Central memory CD4-positive, alpha-beta T cell (primary cell): ENCODE data around the gene KIF16B.

Source experiments
- DNase-seq: peaks from one replicate; pipeline ENCODE4 v3.0.0; 2022

Gene KIF16B

DNA sequence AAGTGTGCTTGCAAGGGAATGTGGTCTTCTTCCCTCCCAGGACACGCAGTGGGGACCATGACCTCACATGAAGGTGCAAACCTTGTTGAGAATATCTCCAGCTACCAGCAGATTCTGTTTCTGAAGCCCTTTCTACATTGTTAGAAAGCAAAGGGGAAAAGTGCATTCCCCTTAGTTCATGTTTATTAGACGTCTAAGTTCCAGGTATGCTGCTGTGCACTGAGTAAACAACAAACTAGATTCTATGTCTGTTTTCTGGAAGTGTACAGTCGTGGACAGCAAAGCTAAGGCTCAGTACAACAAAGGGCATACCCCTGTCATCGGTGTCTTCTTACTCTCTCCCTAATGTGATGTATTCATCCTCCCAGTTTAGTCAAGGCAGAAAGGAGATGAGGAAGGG is 178.5 kb downstream of the KIF16B start:
- no peak for DNase-seq

DNA sequence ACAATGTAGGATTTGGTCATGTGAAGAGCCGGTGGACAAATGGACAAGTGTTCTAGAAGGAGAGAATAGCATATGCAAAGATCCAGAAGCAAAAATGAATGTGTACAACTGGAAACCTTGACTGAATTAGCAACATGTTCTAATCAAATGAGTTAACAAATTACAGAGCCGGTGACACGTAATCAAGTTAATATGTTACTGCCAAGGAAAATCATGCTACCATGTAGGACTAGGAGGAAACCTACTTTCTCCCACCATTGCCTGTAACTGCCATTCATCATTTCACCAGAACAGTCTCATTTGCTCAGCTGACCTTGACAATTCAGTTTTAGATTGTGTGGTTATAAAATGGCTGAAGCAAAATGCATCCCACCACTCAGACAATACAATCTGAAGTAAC is 179.4 kb downstream of the KIF16B start:
- DNase-seq = no peak

DNA sequence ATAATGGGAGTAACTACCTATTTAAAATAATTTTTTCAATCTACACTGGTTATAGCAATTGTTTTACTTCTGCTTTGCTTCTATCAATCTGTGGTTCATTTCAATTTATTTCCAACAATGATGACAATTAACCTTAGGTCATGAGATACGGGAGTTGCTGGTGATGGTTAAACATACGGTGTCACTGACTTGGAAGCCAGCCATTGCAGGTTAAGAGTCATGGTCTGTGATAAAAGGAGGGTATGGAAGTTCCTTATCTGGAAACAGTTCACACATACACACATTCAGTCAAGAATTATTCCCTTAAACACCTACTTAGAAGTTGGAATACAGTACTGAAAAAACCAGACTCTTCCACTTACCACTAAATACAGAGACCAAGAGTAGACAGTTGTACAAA is 180.0 kb downstream of the KIF16B start:
- no peak for DNase-seq

DNA sequence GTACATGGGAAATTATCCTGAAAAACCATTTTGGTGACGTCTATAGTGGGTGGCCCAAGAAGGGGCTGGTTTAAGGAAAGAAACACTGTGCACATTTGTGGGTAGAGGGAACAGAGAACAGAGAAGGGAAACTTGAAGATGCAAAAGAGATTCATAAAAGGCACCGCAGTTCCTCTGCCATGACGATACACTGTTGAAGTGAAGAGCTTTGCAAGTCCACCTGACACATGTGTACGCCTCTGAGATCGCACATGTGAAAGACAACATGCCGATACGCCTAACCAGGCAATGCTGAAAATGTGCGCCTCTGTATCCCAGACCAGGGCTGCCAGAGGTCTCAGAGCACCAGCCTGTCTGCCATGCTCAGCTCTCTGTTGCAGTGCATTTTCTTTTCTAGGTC is 180.9 kb downstream of the KIF16B start:
- no peak for DNase-seq

DNA sequence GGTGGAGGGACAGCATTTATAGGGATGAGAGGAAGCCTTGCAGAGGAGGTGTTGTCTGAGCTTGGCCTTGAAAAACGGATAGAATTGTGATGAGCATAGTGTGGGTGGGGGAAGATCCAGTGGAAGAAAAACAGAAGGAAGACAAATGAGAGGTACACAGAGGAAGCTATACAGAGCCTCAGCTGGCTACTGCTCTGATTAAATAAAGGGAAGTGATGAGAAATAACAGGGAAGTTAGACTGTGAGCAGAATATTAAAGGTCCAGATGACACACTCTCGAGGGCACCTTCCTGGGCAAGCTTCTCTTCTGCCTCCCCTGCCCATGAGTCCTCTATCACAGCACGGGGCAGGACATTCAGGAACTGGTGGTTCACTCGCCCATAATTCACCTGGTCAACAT is 182.3 kb downstream of the KIF16B start:
- DNase-seq = no peak

DNA sequence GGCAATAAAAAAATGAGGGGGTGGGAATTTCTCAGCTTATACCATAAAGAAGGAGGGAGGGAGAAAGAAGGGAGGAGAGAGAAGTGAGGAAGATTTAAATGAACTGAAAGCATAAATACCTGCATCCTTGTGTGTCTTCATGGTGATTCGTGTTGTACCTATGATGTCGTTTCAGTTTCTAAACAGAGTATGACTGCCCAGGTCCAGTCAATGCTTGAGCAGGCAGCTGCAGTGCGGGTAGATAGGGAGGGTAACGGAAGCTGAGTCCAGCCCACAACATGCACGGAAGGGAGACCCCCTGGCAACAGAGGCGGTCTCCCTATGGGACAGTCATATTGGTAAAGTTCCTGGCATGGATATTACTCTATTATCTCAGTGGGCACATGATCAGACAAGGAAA is 184.5 kb downstream of the KIF16B start:
- DNase-seq = no peak

DNA sequence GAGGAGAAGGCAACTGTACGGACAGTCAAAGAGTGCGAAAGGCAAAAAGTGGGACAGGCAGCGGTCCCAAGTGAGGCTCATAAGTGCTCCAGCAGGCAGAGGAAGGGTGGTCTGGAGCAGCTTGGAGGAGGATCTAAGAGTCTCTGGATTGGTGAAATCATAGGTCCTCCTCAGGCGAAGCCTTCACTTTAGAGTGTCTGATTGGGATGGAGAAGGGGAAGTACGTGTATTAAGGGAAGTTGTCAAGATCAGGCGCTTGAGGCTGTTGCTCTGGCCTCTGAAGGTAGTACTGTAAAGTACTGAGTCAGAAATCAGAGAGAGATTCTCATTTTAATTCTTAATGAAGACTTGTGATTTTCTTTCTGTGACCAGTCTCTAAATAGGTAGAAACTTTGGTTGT is 185.6 kb downstream of the KIF16B start:
- DNase-seq = no peak

DNA sequence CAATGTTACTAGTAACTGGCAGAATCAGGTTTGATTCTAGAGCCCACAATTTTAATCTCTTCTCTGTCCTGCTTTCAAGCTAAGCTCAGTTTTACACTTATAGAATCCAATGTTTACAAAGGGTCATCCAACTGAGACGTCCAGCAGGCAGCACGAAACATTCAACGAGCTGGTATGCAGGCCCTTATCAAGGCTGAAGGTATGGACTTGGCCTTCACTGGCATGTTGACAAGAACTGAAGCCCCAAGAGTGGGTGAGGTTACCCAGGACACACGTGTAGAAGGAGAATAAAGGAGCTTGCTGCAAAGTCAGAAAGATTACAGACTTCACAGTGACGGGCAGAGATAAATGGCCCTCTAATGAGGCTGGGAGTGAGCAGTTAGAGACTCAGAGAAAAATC is 187.4 kb downstream of the KIF16B start:
- no peak for DNase-seq

DNA sequence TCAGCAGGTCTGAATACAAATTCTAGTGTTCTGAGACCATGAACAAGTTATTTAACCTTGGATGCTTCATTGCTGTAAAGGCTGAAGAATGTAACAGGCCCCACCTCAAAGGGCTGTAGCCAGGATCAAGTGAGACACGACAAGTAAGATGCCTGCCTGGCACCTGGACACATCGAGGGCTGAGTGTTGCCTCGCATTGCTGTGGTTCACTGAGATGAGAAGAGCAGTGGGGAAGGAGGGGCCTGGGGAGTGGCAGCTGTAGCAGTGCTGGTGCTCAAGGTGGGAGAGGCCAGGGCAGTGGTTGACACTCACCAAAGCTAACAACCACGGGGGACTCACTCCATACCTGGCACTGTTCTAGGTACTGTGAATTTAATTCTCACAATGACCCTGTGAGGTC is 187.8 kb downstream of the KIF16B start:
- no peak for DNase-seq

DNA sequence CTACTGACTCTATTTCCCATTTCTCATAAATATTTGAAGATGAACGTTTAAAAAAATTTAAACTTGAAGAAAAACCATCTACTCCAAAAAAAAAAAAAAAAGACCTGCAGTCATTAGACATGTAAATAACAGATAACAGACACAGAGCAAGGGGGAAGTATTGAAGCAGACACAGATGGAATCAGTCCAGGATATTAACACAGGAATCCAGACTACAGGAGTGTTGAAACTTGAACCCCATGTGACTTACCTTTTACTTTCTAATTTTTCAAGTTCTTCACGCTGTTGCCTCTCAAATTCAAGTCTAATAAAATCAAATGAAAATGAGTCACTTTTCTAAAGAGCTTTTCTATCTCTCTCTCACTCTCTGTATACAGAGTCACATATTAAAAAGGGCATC is 191.8 kb downstream of the KIF16B start:
- DNase-seq = no peak

DNA sequence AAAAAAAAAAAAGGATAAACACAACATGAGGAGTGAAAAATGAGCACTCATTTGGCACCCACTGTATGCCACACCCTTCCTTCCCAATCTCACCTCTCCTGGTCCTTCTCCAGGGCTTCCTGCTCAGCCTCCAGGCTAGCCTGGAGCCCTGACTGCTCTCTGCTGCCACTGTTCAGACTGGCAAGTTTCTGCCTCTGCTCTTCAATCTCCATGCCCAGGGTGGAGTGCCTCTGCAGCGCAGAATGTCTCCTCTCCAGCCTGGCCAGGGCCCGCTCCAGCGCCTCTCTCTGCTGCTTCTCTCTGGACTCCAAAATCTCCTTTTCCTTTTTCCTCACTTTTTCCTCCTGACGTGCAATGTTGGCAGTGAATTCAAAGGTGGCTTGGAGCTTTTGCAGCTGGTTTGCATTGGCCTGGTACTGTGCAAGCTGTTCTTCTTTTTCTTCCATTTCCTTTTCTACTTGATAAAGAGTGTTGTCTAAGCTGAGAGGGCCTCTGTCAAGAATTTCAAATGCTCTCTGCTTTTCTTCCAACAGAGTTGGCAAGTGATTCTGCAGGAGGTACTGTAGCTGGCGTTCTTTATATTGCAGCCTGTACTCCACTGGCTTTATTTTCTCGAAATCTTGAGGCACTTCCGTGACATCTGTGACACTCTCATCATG is 194.4 kb downstream of the KIF16B start:
- no peak for DNase-seq

DNA sequence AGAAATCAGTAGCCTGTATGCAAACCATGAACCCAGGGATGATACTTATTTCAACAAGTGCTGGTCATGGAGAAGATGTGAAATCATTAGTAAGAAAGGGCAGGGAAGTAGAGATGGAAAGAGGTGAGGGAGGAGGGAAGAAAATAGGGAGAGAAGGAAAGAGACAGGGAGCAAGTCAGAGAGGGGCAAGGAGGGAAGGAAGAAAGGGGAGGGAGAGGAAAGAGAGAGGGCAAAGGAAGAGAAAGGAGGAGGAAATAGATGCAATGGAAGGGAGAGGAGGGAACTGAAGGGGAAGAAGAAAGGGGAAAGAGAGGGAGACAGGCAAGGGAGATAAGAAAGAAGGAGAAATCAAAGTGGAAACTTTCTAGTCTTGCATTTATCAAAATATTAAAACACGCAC is 195.1 kb downstream of the KIF16B start:
- DNase-seq = no peak

DNA sequence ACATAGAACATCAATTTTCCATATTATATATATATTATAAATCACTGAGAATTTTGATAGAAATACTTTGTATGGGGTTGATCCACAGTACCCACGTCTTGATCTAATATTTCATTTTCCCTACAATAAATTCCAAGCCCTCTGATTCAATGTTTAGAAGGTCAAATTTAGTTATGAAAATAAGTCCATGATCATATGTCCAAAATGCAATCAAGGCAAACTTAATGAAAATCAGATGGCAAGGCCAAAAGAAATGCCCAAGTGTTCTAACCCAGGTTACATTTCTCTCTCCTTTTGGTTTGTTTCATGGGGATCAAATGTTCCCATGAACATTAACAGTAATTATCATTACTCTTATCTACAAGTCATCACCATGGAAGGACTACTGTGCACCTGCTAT is 203.8 kb downstream of the KIF16B start:
- DNase-seq = no peak

DNA sequence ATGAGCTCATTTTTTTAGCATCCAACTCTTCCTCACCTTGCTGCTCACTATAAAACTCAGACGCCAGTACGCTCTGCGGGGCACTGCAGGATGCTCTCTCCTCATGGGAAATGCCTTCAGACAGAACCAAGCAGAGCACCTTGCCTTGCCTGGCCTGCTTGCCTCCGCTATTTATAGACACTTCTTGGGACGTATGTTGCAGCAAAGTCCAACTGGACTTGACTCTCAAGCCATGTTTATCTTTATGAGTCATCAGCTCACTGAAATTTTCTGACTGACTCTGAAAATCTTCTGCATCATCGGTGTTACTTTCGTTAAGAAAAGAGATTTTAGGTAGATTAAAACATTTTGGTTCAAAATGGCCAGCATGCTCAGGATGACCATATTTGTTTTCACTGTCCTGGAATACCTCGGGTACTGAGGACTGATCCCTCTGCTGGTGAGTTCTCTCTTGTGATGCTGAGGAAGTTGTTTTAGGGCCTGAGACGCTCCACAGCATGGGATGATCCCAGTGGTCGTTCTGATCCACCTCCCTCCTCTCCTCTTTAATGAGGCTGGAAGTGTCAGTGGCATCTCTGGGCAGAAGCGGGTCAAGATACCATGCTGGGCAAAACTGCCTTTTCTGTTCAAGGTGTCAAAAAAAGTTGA is 204.5 kb downstream of the KIF16B start:
- no peak for DNase-seq

DNA sequence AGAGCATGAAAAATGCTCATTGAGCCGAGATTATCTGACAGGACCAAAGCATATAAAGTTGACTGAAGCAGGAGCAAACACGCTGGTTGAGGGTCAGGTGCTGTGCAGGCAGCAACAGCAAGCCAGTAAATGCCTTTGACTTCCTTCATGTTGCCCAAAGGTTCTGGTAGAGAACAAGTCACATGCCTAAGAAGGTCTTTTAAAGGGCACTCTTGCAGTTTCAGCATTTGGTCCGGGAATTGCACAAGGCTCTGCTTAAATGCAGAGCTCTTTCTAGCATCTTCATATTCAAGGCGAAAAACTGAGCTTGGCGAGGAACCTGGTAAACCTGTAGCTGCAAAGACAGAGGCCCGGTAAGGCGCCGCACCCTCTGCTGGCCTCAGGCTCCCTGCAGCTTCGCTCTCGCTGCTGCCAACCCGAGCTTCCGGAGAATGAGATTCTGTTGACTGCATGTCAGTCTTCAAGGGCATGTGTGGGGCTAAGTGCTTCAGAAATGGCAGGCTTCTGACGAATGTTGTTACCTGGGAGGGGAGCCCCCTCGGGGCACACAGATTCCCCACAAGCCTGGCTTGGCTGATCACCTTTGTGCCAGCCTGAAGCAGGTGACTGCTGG is 205.2 kb downstream of the KIF16B start:
- DNase-seq = no peak

DNA sequence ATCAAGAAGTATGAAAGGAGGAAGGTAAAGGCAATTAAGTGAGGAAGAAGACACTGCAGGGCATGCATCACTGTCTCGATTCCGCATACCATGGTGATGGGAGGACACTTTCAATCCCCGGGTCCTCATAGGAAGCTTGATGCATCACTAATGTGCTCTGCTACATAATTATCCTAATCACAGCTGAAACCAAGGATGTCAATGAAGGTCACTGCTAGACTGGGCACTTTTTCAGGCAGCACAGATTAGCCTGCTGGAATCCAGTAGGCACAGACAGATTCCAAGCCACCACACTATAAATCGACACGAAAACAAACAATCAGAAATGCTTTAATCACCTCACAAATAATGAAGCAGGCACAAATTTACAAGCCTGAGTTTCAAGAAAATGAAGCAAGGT is 206.7 kb downstream of the KIF16B start:
- no peak for DNase-seq

DNA sequence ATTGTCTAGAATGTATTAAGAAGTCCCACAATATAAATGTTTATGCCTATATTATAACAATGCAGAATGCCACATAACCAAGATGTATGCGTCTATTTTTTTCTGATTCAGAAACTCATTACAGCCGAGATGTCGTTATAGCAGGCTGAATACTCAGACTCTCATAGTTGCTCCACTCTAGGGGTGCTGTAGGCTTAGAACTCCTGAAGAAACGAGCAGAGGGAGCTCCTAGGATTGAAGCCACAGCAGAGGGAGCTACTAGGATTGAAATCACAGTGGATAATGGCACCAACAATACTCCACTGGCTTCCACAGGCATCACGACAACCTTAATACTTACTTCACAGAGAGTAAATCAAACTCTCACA is 208.9 kb downstream of the KIF16B start:
- no peak for DNase-seq

DNA sequence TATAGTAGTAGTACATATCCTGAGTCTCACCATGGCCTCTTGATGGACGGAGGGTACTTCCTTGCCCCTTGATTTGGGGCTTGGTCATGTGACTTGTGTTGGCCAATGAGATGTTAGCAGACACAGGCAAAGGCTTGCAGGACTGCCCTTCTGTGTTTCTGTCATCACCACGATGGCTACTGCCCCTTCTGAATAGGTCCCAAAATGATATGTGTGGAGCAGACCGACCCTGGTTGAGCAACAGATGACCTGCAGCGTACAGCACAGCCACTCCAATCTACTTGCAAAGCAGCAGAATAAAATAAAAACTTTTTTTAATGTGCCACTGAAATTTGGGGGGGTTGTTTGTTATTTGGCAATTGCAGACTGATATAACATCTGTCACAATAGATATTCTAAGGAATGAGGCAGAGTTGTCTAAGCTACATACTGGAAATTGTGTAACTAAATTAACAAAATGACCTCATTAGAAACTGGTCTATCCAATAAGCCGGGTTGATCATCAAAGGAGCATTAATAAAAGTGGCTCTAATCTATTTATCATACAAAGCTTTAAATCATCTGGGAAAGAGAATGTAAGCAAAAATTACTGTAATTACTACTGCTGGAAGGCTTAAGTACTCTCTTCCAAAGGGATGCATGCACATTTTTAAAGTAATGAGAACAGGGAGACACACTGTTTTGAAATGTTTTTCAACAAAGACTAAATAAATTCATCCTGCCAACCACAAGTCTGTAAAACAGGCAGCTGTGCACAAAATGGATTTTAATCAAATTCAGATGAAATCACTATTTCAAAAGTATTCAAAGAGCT is 209.5 kb downstream of the KIF16B start:
- DNase-seq = no peak

DNA sequence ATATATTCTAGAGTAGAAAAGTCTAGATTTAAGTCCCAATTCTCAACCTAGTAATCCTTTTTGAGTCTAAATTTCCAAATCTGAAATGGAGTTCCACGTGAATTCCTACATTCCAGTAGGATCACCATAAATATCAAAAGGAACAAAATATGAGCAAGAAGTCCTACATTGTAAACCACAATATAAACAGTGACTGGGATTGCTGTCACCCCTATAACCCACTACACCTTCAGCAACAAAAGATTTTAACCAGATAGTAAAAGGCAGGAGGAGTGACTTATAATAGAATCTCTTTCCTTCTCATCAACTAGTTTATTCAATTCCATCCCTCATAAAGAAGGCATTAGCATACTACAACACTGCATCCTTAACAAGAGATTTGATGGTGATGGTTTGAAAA is 210.6 kb downstream of the KIF16B start:
- no peak for DNase-seq

DNA sequence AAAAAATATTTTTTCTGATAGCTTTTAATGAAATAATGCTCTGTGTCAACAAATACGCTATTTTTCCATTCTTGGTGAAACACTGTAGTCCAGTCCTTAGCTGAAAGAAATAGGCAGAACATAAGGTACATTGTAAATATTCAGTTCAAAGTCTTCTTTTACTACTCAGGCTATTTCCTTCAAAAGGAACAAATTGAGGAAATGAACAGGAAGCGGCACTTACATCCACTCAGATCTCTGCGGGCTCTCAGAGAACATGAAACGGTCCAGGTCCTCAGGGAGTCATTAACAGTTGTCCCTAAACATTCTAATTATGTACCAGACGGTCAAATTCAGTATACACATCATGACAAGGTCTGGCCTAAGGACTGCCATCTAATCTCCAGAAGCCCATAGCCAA is 212.6 kb downstream of the KIF16B start:
- DNase-seq = no peak

DNA sequence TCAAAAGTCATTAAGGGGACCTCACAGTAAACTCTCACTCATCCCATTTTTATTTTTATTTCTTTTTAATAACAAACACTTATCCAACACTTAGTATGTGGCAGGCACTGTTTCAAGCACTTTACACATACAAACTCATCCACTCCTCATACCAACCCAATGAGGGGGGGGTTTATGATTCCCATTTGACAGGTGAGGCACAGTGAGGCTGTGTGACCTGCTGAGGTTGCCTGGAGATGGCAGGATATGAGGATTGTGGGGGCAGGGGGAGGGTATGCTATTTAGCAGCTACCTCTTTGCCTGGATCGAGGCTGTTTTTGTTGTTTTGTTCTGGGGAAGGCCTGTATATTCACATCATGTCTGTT is 219.8 kb downstream of the KIF16B start:
- no peak for DNase-seq

DNA sequence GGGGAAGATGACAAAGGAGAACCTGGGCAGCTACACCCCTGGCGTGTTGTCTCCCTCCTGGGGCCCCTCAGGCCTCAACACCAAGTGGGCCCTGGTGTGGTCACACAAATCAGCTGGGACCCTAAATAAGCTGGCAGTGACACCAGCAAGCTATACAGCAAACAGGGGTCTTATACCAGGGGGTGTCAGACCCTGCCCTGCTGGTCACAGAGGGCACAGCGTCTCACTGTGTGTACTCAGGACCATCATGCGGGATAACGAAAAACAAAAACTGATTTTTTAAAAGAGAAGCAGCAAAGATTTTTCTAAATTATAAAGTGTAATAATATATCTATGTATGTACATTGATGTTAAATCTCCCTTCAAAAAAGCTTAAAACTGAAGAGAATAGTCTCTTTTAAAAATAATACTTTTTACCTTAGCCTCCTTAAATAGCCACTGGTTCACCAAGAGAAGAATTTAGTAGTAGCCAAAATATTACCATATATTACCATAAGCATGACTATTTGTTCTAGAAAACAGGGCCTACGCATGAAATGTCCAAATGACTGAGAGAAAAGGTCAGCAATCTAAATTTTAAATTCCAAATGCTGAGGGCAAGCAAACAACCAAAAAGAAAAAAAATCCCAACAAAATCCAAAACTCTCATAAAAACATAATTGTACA is 220.4 kb downstream of the KIF16B start:
- DNase-seq = no peak

DNA sequence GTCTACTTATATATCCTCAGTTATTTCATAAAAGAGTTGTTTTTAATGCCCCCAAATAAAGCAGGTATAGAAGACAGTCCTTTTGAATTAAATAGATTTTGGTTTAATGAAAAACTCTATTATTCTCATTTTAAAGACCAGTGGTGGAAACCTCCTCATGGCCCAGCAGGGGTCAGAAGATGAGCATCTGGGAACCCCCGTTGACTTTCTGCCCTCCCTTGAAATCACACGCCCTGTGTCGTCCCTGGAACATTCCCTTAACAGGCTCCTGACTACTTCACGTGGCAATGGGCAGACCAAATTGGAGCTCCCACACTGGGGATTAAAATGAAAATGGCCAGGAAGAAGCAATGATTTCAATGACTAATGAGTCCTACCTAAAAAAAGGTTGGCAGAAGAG is 220.9 kb downstream of the KIF16B start:
- no peak for DNase-seq
